ENCODE measurements around the gene MPPE1.
"Not testable (repeated sequence)": the region's sequence is repeated elsewhere in the genome, so short reads cannot be mapped to it uniquely, and the experiment has no call there.

DNA sequence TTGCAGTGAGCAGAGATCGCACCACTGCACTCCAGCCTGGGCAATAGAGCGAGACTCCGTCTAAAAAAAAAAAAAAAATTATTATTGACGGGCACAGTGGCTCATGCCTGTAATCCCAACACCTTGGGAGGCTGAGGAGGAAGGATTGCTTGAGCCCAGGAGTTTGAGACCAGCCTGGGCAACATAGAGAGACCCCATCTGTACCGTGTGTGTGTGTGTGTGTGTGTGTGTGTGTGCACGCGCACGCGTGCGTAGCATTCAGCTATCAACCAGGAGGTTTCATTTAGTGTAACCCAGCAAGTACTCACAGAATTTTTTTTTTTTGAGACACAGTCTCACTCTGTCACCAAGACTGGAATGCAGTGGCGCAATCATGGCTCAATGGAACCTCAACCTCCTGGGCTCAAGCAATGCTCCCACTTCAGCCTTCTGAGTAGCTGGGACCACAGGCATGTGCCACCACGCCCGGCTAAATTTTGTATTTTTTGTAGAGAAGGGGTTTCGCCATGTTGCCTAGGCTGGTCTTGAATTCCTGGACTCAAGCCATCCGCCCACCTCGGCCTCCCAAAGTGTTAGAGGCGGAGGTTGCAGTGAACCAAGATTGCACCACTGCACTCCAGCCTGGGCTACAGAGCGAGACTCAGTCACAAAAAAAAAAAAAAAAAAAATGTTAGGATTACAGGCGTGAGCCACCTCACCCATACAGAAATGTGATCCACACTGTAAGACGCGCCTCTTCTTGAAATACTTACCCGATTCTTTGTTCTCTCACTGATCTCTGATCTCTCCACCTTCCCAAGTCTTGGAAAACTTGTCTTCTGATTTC, 37.9 kb upstream of the MPPE1 start:
- TF ChIP-seq, protein P1, sequence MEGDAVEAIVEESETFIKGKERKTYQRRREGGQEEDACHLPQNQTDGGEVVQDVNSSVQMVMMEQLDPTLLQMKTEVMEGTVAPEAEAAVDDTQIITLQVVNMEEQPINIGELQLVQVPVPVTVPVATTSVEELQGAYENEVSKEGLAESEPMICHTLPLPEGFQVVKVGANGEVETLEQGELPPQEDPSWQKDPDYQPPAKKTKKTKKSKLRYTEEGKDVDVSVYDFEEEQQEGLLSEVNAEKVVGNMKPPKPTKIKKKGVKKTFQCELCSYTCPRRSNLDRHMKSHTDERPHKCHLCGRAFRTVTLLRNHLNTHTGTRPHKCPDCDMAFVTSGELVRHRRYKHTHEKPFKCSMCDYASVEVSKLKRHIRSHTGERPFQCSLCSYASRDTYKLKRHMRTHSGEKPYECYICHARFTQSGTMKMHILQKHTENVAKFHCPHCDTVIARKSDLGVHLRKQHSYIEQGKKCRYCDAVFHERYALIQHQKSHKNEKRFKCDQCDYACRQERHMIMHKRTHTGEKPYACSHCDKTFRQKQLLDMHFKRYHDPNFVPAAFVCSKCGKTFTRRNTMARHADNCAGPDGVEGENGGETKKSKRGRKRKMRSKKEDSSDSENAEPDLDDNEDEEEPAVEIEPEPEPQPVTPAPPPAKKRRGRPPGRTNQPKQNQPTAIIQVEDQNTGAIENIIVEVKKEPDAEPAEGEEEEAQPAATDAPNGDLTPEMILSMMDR (IDR thresholded peaks at IDR 0.05) = not testable (repeated sequence)
- TF ChIP-seq POLR2A (IDR thresholded peaks at IDR 0.05); POLR2AphosphoS5 (IDR thresholded peaks at IDR 0.05; ENCODE audit: insufficient read depth in 1 of 2, low read depth in 1 of 2): not testable (repeated sequence)

All from vagina (tissue), 2 donors.